Fibroblast of villous mesenchyme (primary cell): ENCODE results near the gene ARHGEF4. TPM values are rescaled to one million over a fixed set of nuclear protein-coding genes. Genes with fewer than 3 reads are reported as not detected.

Experiments used
- DNase-seq: peaks from one replicate; pipeline ENCODE4 v3.0.0-alpha.2; 2010; ENCODE audit warnings: low read depth
- H3K4me3 ChIP-seq: 2 replicates; pipeline ENCODE4 v1.5.1; 2011; ENCODE audit warnings: low read depth, mild to moderate bottlenecking, low read length
- CTCF ChIP-seq: IDR thresholded peaks from 2 replicates; pipeline ENCODE4 v1.5.1; 2012; ENCODE audit warnings: low read depth, mild to moderate bottlenecking, low read length; ENCODE audit not compliant: insufficient read depth
- small RNA-seq: library from RNA; depleted of rRNA; stranded (forward); fragments of <200 nt; gene quantifications from one replicate; pipeline ENCODE3, GENCODE V24; 2012
- total RNA-seq: library from RNA; depleted of rRNA; stranded (reverse); fragments of >200 nt; gene quantifications from 2 replicates; pipeline ENCODE4 v1.2.3, GENCODE V29; 2012

ARHGEF4 gene
- total RNA-seq, 1 donor: 0.86 TPM

DNA sequence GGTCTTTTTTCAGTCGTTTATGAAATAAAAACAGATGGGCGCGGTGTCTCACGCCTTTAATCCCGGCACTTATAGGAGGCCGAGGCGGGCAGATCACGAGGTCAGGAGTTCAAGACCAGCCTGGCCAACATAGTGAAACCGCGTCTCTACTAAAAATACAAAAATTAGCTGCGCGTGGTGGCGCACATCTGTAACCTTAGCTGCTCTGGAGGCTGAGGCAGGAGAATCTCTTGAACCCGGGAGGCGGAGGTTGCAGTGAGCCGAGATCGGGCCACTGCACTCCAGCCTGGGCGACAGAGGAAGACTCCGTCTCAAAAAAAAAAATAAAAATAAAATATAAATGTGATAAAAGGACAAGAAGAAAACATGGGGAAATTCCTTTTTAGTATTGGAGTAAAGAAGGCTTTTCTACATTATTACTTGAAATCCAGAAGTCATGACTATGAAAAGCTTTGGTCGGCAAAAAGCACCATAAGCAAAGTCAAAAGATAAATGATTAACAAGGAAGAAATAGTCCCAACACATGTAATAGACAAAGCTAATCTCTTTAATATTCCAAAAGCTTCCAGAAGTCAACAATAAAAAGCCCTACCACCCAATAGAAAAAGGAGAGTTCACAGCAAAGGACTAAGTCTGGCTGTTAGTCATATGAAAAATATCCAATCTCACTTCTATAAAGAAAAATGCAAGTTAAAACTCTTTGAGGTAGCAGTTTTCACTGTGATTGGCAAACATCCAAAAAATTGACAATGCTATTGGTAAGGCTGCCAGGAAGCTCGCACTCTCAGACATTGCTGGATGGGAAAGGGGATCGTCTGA lies 258.0 kb downstream of the ARHGEF4 start:
- H3K4me3 ChIP-seq: peak overlapping the region; percentile 77
- TF ChIP-seq CTCF: no peak
- no peak for DNase-seq

Small RNAs within 50 kb of the gene (small RNA-seq; reads per million reads assigned to genes)
- not detected for gene RF00423

Other genes starting within 250 kb of the ARHGEF4 start
- not detected in 2 replicates for gene CFC1, start 237.3 kb upstream of the ARHGEF4 start, total RNA-seq
- gene POTEJ, start 225.5 kb upstream of the ARHGEF4 start, total RNA-seq: not detected in 2 replicates
- gene GPR148, start 107.8 kb upstream of the ARHGEF4 start, total RNA-seq: not detected in 2 replicates
- not detected in 2 replicates for gene AMER3, start 81.4 kb upstream of the ARHGEF4 start, total RNA-seq